HG03457 (cell line): ENCODE data around the gene NFX1.

Source experiments
- ATAC-seq: cut with Tn5 transposase; IDR thresholded peaks from one replicate; pipeline ENCODE4 v1.9.1; 2021; ENCODE audit warnings: moderate number of reproducible peaks; ENCODE audit not compliant: unreplicated experiment

NFX1 gene

DNA sequence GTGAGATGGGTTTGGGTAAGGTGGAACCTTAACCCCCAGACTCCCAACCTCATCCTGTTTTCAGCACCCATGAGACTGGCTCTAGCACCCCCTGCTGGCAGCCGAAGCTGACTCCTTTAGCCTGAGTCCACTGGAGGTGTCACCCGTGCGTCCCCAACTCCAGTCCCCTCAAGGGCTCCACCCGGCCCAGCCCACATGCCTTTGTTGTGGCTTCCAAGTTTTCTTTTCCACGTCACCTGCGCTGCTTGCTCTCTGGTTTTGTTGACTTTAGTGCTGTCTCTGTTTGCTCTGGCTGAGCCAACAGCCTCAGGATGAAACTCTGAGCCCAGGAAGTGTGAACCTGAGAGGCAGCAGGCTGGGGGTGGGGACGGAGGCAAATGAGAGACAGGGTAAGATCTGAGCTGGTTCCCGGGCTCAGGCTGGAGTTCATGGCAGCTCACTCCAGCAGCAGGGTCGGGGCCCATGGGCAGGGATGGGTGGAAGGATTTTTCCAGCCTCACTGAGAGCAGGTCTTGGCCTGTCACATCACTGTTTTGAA, 125.3 kb downstream of the NFX1 start:
- ATAC-seq = no peak

DNA sequence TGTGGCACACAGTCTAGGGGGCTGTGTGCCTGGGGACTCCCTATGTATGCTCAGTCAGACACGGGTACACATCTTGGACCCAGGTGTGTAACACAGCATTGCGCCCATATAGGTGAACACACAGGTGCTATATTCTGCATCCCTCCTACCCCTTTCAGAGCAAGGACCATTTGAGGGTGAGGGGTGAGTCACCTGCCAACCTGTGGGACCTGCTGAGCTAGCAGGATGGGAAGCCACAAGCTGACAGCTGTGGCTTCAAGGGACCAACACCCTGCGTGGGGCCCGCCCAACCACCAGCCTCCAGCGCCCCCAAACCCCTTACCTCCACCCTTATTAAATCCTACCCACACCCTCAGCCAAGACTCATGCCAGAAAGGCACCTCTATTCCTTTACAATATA, 126.7 kb downstream of the NFX1 start:
- ATAC-seq = no peak

DNA sequence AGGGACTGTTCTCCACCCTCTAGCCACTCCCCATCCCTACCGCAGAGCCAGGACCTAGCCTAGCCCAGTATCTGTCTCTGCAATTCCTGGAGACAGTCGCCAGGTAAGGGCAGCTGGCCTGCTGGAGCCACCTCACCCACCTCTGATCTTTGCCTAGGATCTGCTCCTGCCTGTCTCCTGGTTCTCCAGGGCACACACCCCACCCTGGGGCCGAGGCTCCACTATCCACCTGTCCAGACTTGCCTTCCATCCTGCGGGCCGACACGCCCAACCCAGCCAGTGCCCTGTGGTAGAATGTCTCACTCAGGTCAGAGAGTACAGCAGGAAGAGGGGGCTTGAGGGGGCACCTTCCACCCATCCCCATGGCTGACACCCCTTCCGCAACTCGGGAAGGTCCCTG, 127.8 kb downstream of the NFX1 start:
- ATAC-seq = no peak

DNA sequence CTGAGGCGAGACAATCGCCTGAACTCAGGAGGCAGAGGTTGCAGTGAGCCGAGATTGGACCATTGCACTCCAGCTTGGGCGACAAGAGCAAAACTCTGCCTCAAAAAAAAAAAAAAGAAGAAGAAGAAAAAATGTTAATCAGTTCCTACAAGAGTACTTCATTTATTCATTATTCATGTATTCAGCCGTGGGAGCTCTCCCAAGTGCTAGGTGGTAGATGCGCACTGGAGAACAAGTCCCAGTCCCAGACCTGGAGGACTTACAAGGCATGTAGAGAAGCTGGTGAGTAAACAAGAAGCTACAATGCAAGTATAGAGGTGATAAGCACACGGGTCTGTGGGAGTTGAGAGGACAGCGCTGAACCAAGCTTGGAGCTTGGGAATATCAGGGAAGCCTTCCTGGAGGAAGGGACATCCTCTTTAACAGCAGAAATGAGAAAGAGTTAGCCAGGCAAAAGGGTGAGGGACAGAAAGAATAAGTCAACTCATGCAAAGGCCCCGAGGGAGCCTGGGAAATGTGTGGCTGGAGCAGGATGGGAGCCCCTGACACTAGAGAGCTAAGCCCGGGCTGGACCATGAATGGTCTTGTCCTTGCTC, 129.5 kb downstream of the NFX1 start:
- no peak for ATAC-seq
